Fibroblast of villous mesenchyme (primary cell): ENCODE results near the gene RHOA. TPM values are rescaled to one million over a fixed set of nuclear protein-coding genes. Genes with fewer than 3 reads are reported as not detected.
"Not testable (repeated sequence)": the region's sequence is repeated elsewhere in the genome, so short reads cannot be mapped to it uniquely, and the experiment has no call there.

ENCODE experiments used
- DNase-seq: peaks from one replicate; pipeline ENCODE4 v3.0.0-alpha.2; 2010; ENCODE audit warnings: low read depth
- H3K4me3 ChIP-seq: 2 replicates; pipeline ENCODE4 v1.5.1; 2011; ENCODE audit warnings: low read depth, mild to moderate bottlenecking, low read length
- CTCF ChIP-seq: IDR thresholded peaks from 2 replicates; pipeline ENCODE4 v1.5.1; 2012; ENCODE audit warnings: low read depth, mild to moderate bottlenecking, low read length; ENCODE audit not compliant: insufficient read depth
- total RNA-seq: library from RNA; depleted of rRNA; stranded (reverse); fragments of >200 nt; gene quantifications from 2 replicates; pipeline ENCODE4 v1.2.3, GENCODE V29; 2012

The RHOA gene
- total RNA-seq, 1 donor = 626 TPM

GRCh38 chr3:49403891-49404290 lies 7.9 kb downstream of the RHOA start:
- TF ChIP-seq CTCF = no peak
- H3K4me3 ChIP-seq = no peak overlapping the region
- no peak for DNase-seq

GRCh38 chr3:49401766-49402165 lies 10.0 kb downstream of the RHOA start:
- no peak for DNase-seq
- TF ChIP-seq CTCF = no peak
- H3K4me3 ChIP-seq = no peak overlapping the region

GRCh38 chr3:49399461-49399860 lies 12.3 kb downstream of the RHOA start:
- no peak for TF ChIP-seq CTCF
- DNase-seq = no peak
- H3K4me3 ChIP-seq = no peak overlapping the region

- no peak for TF ChIP-seq CTCF
- DNase-seq = peak; percentile 49
- no peak overlapping the region for H3K4me3 ChIP-seq
These were observed 14.3 kb downstream of the RHOA start for GRCh38 chr3:49397470-49397869.

- DNase-seq = not testable (repeated sequence)
These were observed 20.5 kb downstream of the RHOA start for GRCh38 chr3:49391310-49391709.

GRCh38 chr3:49389297-49389696 lies 22.5 kb downstream of the RHOA start:
- no peak for DNase-seq
- no peak overlapping the region for H3K4me3 ChIP-seq
- TF ChIP-seq CTCF = no peak

More at GRCh38 chr3:49391310-49391709, 20.5 kb downstream of the RHOA start:
- H3K4me3 ChIP-seq = not testable (repeated sequence)

- no peak overlapping the region for H3K4me3 ChIP-seq
- no peak for DNase-seq
- no peak for TF ChIP-seq CTCF
These were observed 23.4 kb downstream of the RHOA start for GRCh38 chr3:49388289-49388820.
